ENCODE measurements around the gene RBKS.
"Not testable (repeated sequence)": the region's sequence is repeated elsewhere in the genome, so short reads cannot be mapped to it uniquely, and the experiment has no call there.

The RBKS gene

DNA sequence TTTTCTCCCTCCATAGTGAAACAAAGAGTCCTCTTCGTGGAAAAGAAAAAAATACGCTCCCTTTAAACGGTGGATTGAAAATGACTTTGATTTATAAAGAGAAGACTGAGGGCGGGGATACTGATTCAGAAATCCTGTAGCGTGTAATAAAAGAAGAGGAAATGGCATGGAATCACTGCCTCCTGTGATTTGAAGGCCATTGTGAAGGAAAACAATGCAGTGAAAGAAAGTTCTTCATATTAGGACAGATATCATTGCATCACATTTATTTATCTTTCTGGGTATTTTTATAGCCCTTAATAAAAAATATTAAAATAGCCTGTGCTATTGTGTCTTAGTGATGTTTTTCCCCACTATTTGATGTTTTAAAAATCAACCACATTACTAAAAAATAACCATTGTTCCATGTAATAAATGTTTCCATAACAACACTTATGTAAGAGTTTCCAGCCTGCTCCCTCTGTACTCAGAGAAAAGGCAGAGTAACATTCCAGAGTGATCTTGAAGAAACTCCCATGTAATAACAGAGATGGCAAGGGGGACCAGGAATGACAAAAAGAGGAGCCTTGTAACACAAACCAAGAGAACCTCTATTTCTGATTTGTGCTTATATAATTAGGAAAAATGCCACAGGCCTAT lies 110.7 kb downstream of the RBKS start:
- Histone ChIP-seq H3K4me3 (no peak overlapping the region), H3K27ac (peak overlapping the region in 14 of 21 experiments; percentile 5 to 83 (median 45))

GRCh38 chr2:27776696-27777095 lies 113.5 kb downstream of the RBKS start:
- Histone ChIP-seq H3K27ac (peak overlapping the region in 5 of 21 experiments; percentile 1 to 32 (median 15)), H3K4me3 (no peak overlapping the region)

DNA sequence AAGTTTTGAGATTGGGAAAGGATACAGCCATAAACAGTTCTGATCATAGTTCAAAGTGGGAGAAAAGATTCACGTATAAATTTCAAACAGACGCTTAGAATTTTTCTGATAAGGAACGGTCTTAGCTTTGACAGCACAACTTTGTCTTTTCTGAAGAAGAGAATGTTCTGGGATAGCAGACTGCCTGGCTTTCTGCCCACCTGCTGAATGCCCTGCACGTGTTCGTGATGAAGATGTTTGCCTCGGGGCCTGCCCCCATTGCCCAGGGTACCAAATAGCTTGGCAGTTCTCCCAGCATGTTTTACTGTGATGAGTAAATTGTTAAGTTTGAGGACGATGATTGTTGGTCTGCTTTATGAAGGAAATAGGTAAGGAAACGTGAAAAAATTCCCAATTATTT lies 114.1 kb downstream of the RBKS start:
- Histone ChIP-seq H3K27ac (peak overlapping the region in 5 of 21 experiments; percentile 10 to 32 (median 25)), H3K4me3 (no peak overlapping the region)

GRCh38 chr2:27773959-27774358 lies 116.2 kb downstream of the RBKS start:
- H3K27ac ChIP-seq = peak overlapping the region in 4 of 21 experiments; percentile 4 to 51 (median 43)
- H3K4me3 ChIP-seq = no peak overlapping the region

DNA sequence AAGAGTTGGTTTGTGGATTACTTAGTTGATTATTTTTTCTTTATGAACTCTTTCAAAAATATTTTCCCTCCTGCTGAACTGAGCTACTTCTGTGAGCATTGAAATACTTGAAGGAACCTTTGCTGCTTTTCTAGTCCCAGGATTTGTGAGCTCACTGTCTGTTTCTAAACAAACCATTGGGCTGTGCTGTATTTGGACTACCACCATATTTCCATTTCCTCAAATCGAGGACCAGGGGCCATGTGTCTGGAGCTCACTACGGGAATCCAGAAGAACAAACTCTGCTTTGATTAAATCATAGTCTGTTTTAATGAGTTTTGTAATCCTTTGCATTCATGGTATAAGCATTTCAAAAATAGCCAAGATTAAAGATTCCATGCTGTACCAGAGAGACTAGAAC lies 117.4 kb downstream of the RBKS start:
- H3K4me3 ChIP-seq = peak overlapping the region in 6 of 7 experiments; percentile 47 to 88 (median 64)
- peak overlapping the region in 9 of 21 experiments; percentile 29 to 94 (median 92) for H3K27ac ChIP-seq

- H3K27ac ChIP-seq = peak within 1 kb of the TSS; percentile 45 to 96 (median 88)
- peak within 1 kb of the TSS; percentile 47 to 88 (median 58) for H3K4me3 ChIP-seq
Measured at GRCh38 chr2:27771548-27772335, 118.4 kb downstream of the RBKS start, which contains the start of gene MRPL33. Gene MRPL33, plus strand, starts transcription at chr2:27771719. Its CDS starts 59 bp downstream, at chr2:27771778.

DNA sequence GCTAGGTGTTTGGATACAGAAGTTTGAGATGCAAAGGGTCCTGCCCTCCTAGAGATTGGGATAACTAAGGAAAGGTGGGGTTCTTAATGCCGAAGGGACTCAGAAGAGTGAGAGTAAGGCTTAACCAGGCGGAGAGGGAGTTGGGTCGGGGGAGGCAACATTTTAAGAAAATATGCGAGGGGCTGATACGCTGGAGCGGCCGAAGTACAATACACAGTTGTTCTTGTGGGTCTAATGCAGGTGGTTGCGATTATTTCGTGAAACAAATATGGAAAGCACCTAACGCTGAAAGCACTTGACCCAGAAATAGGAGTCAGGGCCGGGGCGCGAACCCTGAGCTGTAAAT lies 119.0 kb downstream of the RBKS start:
- H3K27ac ChIP-seq = peak overlapping the region in 20 of 21 experiments; percentile 54 to 96 (median 88)

GRCh38 chr2:27766287-27766661 lies 123.9 kb downstream of the RBKS start:
- Histone ChIP-seq H3K4me3 (peak overlapping the region in 1 of 7 experiments; percentile 14), H3K27ac (no peak overlapping the region)

More for the DNA sequence above, 119.0 kb downstream of the RBKS start:
- peak overlapping the region; percentile 47 to 88 (median 58) for H3K4me3 ChIP-seq

- Histone ChIP-seq H3K27ac (peak overlapping the region in 1 of 21 experiments; percentile 14), H3K4me3 (peak overlapping the region in 4 of 7 experiments; percentile 14 to 16 (median 14))
Measured at GRCh38 chr2:27765621-27766286, 124.4 kb downstream of the RBKS start.

- not testable (repeated sequence) for H3K4me3 ChIP-seq, H3K27ac ChIP-seq
Measured at GRCh38 chr2:27764526-27764925, 125.7 kb downstream of the RBKS start.

DNA sequence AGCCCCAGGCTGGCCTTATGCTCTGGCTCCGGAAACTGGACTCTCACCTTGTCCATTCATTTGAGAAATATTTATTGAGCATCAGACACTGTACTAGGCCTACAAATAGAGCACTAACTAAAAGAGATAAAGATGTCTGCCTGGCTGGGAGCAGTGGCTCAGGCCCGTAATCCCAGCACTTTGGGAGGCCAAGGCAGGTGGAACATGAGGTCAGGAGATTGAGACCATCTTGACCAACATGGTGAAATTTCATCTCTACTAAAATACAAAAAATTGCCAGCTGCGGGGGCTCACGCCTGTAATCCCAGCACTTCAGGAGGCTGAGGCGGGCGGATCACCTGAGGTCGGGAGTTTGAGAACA lies 126.3 kb downstream of the RBKS start:
- Histone ChIP-seq H3K27ac (no peak overlapping the region), H3K4me3 (no peak overlapping the region)

DNA sequence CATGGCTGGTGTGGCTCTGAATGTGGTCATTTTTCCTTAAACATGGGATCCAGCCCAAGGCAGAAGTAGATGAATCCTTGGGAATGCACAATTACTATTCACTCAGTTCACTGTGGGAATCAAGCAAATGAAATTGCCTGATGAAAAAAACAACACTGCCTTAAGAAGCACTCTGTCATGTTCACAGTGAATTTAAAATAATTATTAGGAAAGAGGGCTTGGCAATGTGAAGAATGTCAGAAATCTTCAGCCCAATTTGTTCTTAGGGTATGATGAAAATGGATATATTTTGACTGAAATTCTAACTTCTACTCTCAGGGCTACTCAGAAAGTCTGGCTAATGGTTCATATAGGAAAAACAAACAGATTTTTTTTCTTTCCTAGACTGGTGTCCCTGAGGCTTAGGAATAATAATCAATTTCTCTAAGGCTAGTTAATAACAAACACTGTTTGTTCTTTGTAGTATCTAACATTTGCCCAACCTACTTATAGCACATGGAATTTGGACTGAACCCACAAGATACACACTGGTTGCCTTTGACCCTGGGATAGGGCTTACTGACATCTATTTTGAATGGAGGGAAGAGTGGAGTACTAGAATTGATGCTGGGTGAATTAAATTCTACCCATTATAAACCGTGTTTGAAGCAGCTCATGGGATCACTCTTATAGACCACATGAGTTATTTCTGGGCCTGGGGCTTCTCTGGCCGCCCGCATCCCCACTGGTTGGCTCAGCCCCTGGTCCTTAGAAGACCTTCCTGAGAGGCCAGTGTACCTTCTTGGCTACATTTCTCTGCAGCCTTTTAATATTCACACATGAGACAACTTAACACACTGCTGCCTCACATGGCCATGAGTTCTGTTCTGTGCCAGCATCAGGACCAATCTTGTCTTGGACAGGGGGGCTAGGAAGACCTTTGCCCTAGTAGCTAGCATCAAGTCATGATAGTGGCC lies 127.0 kb downstream of the RBKS start:
- Histone ChIP-seq H3K4me3 (no peak overlapping the region), H3K27ac (peak overlapping the region in 1 of 21 experiments; percentile 26)

GRCh38 chr2:27756544-27757498 lies 133.4 kb downstream of the RBKS start:
- H3K4me3 ChIP-seq = no peak overlapping the region
- peak overlapping the region in 2 of 21 experiments; percentile 6 to 42 for H3K27ac ChIP-seq

DNA sequence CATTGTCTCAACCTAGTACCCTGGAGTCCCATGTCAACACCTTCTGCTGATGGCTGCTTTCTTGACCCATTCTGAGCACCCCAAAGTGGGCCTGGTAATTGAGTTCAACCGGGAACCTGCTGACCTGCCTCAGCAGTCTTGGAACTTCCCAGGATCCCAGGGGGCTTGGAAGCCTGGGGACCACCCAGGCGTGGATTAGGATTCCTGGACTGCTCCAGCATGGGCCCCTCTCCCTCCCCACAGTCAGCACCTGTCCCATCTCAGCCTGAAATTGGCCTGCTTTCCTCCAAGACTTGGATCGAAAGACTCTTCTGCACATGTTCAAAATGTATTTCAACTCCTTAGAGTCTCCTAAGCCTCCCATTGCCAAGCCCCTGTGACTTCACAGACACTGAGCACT lies 134.1 kb downstream of the RBKS start:
- Histone ChIP-seq H3K4me3 (no peak overlapping the region), H3K27ac (peak overlapping the region in 1 of 21 experiments; percentile 42)

GRCh38 chr2:27754831-27755230 lies 135.4 kb downstream of the RBKS start:
- Histone ChIP-seq H3K27ac (peak overlapping the region in 1 of 21 experiments; percentile 45), H3K4me3 (no peak overlapping the region)

- Histone ChIP-seq H3K4me3 (no peak overlapping the region), H3K27ac (peak overlapping the region in 1 of 21 experiments; percentile 45)
Measured at GRCh38 chr2:27754138-27754588, 136.0 kb downstream of the RBKS start.

GRCh38 chr2:27752551-27753237 lies 137.5 kb downstream of the RBKS start:
- Histone ChIP-seq H3K27ac (peak overlapping the region in 13 of 21 experiments; percentile 7 to 75 (median 31)), H3K4me3 (peak overlapping the region in 2 of 7 experiments; percentile 5 to 15)

Data from skin epidermis (tissue), 12 donors.